SK-N-MC (cell line): ENCODE measurements around the gene C1orf141.

Source experiments
- EZH2 ChIP-seq: fragments of 200-600 bp; sonication (generic); IDR thresholded peaks from one replicate; pipeline ENCODE4 v1.6.1; 2017; ENCODE audit warnings: antibody characterized with exemption
- FOXP2 ChIP-seq: optimal IDR thresholded peaks from 2 replicates; pipeline ENCODE3; 2011; ENCODE audit warnings: mild to moderate bottlenecking, moderate library complexity; ENCODE audit not compliant: insufficient read depth; ENCODE audit errors: extremely low read length, control extremely low read depth
- POLR2AphosphoS5 ChIP-seq: IDR thresholded peaks from 2 replicates; pipeline ENCODE4 v1.6.1; 2012; ENCODE audit warnings: mild to moderate bottlenecking, low read depth, low read length, borderline replicate concordance

GRCh38 chr1:67146539-67146938 is 11.8 kb upstream of the C1orf141 start:
- TF ChIP-seq POLR2AphosphoS5 (no peak), FOXP2 (no peak), EZH2 (no peak)
